K562 (cell line): ENCODE results near the gene DAGLA. TPM values are rescaled to one million over a fixed set of nuclear protein-coding genes. Genes with fewer than 3 reads are reported as not detected.
A peak's percentile ranks its signal among the peaks of the same experiment; 100 is the strongest.

Experiments
- ARID1B ChIP-seq: fragments of 450-650 bp; IDR thresholded peaks from 2 replicates; pipeline ENCODE4 v1.6.1; 2016; ENCODE audit warnings: antibody characterized with exemption, mild to moderate bottlenecking, inconsistent platforms
- CBFA2T3 ChIP-seq: fragments of 450-650 bp; IDR thresholded peaks from 2 replicates; pipeline ENCODE4 v1.6.1; 2017
- CSDE1 ChIP-seq, 2 experiments: fragments of 450-650 bp; IDR thresholded peaks; 2 replicates each; pipeline ENCODE4 v1.6.1; 2016; ENCODE audit warnings: mild to moderate bottlenecking in 1 of 2
- FOS ChIP-seq: IDR thresholded peaks from 3 replicates; pipeline ENCODE4 v1.6.1; 2011; ENCODE audit not compliant: insufficient read length; ENCODE audit errors: extremely low read depth
- FOXJ2 ChIP-seq: fragments of 200-800 bp; sonication (Bioruptor generic); IDR thresholded peaks from 2 replicates; pipeline ENCODE4 v1.6.1; 2016; ENCODE audit warnings: missing genetic modification characterization, missing compliant biosample characterization
- GABPB1 ChIP-seq: sonication (generic); formaldehyde crosslinking; IDR thresholded peaks from 2 replicates; pipeline ENCODE4 v1.8.0; 2022; ENCODE audit warnings: mild to moderate bottlenecking, missing genetic modification reagents
- KAT2B ChIP-seq: IDR thresholded peaks from one replicate; pipeline ENCODE4 v1.6.1; 2012; ENCODE audit warnings: low read depth, mild to moderate bottlenecking, control low read depth, inconsistent platforms, low read length, moderate library complexity
- KLF10 ChIP-seq: fragments of 250-450 bp; sonication (Bioruptor Pico); IDR thresholded peaks from 2 replicates; pipeline ENCODE4 v1.6.1; 2021; ENCODE audit warnings: matching md5 sums
- POLR2AphosphoS5 ChIP-seq: IDR thresholded peaks from 2 replicates; pipeline ENCODE4 v1.6.1; 2011; ENCODE audit warnings: mild to moderate bottlenecking, low read depth, low read length, moderate library complexity; ENCODE audit not compliant: control insufficient read depth, insufficient read depth
- SOX6 ChIP-seq: fragments of 450-650 bp; IDR thresholded peaks from 2 replicates; pipeline ENCODE4 v1.6.1; 2014; ENCODE audit warnings: mild to moderate bottlenecking
- TRIM28 ChIP-seq: fragments of 450-650 bp; IDR thresholded peaks from 2 replicates; pipeline ENCODE4 v1.6.1; 2017
- ZEB2 ChIP-seq: fragments of 450-650 bp; IDR thresholded peaks from 2 replicates; pipeline ENCODE4 v1.6.1; 2016
- ZFP1 ChIP-seq: fragments of 450-650 bp; formaldehyde crosslinking; IDR thresholded peaks from 2 replicates; pipeline ENCODE4 v1.4.0; 2020; ENCODE audit warnings: mild to moderate bottlenecking, mixed read lengths
- ZNF444 ChIP-seq: fragments of 250-450 bp; sonication (Bioruptor Pico); IDR thresholded peaks from 2 replicates; pipeline ENCODE4 v1.4.0; 2020; ENCODE audit warnings: mild to moderate bottlenecking, moderate library complexity
- ZNF766 ChIP-seq: fragments of 200-800 bp; sonication (Bioruptor generic); conservative IDR thresholded peaks from 2 replicates; pipeline ENCODE4 v1.6.1; 2016; ENCODE audit warnings: missing genetic modification characterization, missing compliant biosample characterization
- polyA plus RNA-seq, 8 experiments: library from polyadenylated mRNA; depleted of rRNA in 4 of 8; stranded (reverse) in 5 of 8; unstranded in 3 of 8; fragments of >200 nt; fragmentation: Nextera tagmentation in 2 of 8; fragmentation: Illumina TruSeq in 1 of 8; extraction: Ambion mirVana in 2 of 8; extraction: Trizol in 1 of 8; gene quantifications; 2 replicates each; pipeline versions ENCODE4 v1.2.1 to v1.2.3, GENCODE V29; 2011 to 2014; ENCODE audit warnings: inconsistent platforms in 1 of 8, missing spikeins in 1 of 8
- total RNA-seq, 7 experiments: library from RNA; depleted of rRNA in 6 of 7; stranded (reverse); fragments of >200 nt in 6 of 7; fragmentation: Illumina TruSeq in 2 of 7; extraction: Trizol in 2 of 7; gene quantifications; 2 replicates each; pipeline versions ENCODE4 v1.2.1 to v1.2.3, GENCODE V29; 2011 to 2021; ENCODE audit warnings: low replicate concordance in 1 of 7
- TF ChIP-seq, protein P1 (sequence below): fragments of 450-650 bp; formaldehyde crosslinking; IDR thresholded peaks from 2 replicates; pipeline ENCODE4 v1.4.0; 2022; ENCODE audit warnings: mild to moderate bottlenecking, moderate library complexity
- TF ChIP-seq, protein P2 (sequence below): fragments of 450-650 bp; IDR thresholded peaks from 2 replicates; pipeline ENCODE4 v1.6.1; 2016
- TF ChIP-seq, protein P3 (sequence below): fragments of 200-800 bp; sonication (Bioruptor generic); IDR thresholded peaks from 2 replicates; pipeline ENCODE4 v1.6.1; 2016; ENCODE audit warnings: missing genetic modification characterization, missing compliant biosample characterization
- TF ChIP-seq, protein P4 (sequence below): fragments of 250-450 bp; sonication (Bioruptor Pico); IDR thresholded peaks from 2 replicates; pipeline ENCODE4 v1.5.0; 2021; ENCODE audit warnings: mild to moderate bottlenecking, moderate library complexity

Gene DAGLA
- total and polyA plus RNA-seq, 9 of the 15 experiments (the other 6 are each of a cell fraction or from before 2014, with no cell fraction given): 0.03 to 0.16 (median 0.04) TPM; not detected in 4

DNA sequence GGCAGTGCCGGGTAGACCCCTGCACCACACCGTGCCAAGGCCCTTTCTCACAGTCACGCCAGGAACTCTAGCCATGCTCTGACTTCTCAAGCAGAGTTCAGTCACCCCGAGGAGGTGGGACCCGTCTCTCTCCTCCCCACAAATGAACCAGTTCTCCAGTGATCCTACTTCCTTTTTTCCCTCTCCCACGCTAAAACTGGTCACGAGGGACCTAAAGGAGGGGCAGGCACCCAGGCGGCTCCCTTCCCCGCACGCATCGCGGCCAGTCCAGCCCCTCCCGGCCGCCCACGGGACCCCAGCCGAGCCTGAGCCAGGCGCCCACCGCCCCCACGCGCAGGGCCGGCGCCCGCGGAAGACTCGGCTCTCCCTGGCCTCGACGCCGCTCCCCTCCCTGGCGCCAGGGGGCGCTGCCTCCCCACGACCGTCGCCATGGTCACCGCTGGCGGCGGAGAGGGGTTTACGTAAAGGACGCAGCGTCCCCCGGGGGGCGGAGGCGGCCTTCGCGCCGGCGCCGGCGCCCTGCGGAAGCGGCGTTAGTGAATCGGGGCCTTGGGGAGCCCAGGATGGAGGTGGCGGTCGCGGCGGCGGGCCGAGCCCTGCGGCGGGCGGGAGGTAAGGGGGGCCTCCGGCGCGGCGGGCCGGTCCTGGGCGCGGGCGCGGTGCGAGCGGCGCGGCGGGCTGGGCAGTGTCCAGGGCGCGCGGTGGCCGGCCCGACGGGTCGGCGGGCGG, at the start of gene DAGLA (continued):
- TF ChIP-seq CBFA2T3: no peak
- TF ChIP-seq, protein P1, sequence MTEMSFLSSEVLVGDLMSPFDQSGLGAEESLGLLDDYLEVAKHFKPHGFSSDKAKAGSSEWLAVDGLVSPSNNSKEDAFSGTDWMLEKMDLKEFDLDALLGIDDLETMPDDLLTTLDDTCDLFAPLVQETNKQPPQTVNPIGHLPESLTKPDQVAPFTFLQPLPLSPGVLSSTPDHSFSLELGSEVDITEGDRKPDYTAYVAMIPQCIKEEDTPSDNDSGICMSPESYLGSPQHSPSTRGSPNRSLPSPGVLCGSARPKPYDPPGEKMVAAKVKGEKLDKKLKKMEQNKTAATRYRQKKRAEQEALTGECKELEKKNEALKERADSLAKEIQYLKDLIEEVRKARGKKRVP: no peak
- TF ChIP-seq FOS: no peak
- no peak for TF ChIP-seq GABPB1 (CRISPR knock-in tag)
- no peak for TF ChIP-seq TRIM28
- TF ChIP-seq SOX6: no peak
- TF ChIP-seq, protein P2, sequence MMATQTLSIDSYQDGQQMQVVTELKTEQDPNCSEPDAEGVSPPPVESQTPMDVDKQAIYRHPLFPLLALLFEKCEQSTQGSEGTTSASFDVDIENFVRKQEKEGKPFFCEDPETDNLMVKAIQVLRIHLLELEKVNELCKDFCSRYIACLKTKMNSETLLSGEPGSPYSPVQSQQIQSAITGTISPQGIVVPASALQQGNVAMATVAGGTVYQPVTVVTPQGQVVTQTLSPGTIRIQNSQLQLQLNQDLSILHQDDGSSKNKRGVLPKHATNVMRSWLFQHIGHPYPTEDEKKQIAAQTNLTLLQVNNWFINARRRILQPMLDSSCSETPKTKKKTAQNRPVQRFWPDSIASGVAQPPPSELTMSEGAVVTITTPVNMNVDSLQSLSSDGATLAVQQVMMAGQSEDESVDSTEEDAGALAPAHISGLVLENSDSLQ: no peak
- no peak for TF ChIP-seq ZNF766 (CRISPR knock-in tag)
- TF ChIP-seq POLR2AphosphoS5: no peak
- peak in 1 of 2 experiments; percentile 62; a peak in 1 of 4 replicates for TF ChIP-seq CSDE1 (IDR thresholded peaks at IDR 0.05)
- TF ChIP-seq KLF10 (CRISPR knock-in tag): no peak
- no peak for TF ChIP-seq ZNF444
- TF ChIP-seq ZFP1 (CRISPR knock-in tag): no peak
- no peak for TF ChIP-seq ARID1B
- no peak for TF ChIP-seq FOXJ2 (tag)
- TF ChIP-seq ZEB2: no peak
- TF ChIP-seq, protein P3, sequence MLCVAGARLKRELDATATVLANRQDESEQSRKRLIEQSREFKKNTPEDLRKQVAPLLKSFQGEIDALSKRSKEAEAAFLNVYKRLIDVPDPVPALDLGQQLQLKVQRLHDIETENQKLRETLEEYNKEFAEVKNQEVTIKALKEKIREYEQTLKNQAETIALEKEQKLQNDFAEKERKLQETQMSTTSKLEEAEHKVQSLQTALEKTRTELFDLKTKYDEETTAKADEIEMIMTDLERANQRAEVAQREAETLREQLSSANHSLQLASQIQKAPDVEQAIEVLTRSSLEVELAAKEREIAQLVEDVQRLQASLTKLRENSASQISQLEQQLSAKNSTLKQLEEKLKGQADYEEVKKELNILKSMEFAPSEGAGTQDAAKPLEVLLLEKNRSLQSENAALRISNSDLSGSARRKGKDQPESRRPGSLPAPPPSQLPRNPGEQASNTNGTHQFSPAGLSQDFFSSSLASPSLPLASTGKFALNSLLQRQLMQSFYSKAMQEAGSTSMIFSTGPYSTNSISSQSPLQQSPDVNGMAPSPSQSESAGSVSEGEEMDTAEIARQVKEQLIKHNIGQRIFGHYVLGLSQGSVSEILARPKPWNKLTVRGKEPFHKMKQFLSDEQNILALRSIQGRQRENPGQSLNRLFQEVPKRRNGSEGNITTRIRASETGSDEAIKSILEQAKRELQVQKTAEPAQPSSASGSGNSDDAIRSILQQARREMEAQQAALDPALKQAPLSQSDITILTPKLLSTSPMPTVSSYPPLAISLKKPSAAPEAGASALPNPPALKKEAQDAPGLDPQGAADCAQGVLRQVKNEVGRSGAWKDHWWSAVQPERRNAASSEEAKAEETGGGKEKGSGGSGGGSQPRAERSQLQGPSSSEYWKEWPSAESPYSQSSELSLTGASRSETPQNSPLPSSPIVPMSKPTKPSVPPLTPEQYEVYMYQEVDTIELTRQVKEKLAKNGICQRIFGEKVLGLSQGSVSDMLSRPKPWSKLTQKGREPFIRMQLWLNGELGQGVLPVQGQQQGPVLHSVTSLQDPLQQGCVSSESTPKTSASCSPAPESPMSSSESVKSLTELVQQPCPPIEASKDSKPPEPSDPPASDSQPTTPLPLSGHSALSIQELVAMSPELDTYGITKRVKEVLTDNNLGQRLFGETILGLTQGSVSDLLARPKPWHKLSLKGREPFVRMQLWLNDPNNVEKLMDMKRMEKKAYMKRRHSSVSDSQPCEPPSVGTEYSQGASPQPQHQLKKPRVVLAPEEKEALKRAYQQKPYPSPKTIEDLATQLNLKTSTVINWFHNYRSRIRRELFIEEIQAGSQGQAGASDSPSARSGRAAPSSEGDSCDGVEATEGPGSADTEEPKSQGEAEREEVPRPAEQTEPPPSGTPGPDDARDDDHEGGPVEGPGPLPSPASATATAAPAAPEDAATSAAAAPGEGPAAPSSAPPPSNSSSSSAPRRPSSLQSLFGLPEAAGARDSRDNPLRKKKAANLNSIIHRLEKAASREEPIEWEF: no peak
- TF ChIP-seq, protein P4, sequence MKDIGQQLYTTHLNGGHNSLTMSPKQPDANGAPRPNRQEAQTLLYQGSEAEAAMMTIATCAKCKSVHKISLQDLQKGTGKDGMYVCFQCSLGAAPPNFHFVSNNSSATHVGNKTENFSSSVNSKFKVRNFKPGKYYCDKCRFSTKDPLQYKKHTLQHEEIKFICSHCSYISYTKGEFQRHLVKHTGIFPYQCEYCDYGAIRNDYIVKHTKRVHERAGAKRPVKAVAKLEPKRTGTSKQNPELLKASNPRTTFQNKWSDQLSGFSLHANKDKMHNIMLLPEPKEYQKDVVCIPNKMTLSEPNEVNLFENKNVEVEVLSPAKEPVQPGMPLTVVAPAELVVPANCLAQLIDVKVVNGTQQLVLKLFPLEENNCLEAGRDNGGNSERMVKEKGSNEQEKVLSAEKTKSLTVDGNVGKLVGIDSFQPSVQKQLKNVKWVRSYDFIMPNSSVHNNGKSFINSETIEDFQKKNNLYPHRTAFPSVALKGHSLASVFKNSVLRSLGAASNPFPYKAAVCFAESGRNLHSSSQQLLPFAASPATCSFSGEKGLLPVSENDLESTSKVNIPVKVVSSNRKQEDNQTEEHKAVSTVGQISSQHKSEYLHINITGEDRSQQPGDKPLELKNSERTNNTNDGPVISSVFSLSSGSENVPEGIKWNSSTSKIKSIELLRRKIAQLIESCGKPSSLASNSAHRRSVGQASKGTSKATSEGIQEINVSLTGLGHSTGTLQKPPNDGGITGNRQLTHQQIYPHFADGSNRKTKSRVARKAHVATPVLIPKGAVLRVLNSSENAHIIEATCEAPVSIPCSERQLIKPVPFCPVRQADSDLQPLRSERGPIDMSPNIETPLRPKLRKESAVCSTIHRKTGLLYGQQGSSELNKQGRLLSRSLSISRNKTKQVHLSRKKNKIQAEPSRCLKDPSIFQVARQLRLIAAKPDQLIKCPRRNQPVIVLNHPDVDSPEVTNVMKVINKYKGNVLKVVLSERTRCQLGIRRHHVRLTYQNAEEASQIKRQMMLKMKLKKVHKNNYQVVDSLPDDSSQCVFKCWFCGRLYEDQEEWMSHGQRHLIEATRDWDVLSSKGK (CRISPR knock-in tag): no peak
- TF ChIP-seq KAT2B: no peak
